HepG2 (cell line): ENCODE results near the gene OR6B3. TPM values are rescaled to one million over a fixed set of nuclear protein-coding genes. Genes with fewer than 3 reads are reported as not detected.
A peak's percentile ranks its signal among the peaks of the same experiment; 100 is the strongest.

Experiments
- CCDC6 ChIP-seq: sonication (generic); formaldehyde crosslinking; IDR thresholded peaks from 2 replicates; pipeline ENCODE4 v1.8.1; 2022; ENCODE audit warnings: mild to moderate bottlenecking, missing genetic modification reagents, moderate library complexity
- DMTF1 ChIP-seq: sonication (generic); formaldehyde crosslinking; IDR thresholded peaks from 2 replicates; pipeline ENCODE4 v1.4.0; 2020; ENCODE audit warnings: mild to moderate bottlenecking, missing genetic modification reagents
- GABPA ChIP-seq, 2 experiments: IDR thresholded peaks; 2 replicates each; pipeline ENCODE4 v1.6.1; 2011 to 2016; ENCODE audit warnings: low read depth in 2 of 2, low read length in 1 of 2, missing biosample characterization in 1 of 2, missing genetic modification characterization in 1 of 2
- HNF4G ChIP-seq, 2 experiments: sonication (generic) in 1 of 2; formaldehyde crosslinking in 1 of 2; IDR thresholded peaks; 2 replicates each; pipeline versions ENCODE4 v1.4.0 to v1.6.1; 2011 to 2020; ENCODE audit warnings: borderline replicate concordance in 2 of 2, low read depth in 2 of 2, mild to moderate bottlenecking in 2 of 2, low read length in 1 of 2, missing genetic modification reagents in 1 of 2, moderate library complexity in 1 of 2
- IRF2 ChIP-seq: IDR thresholded peaks from 2 replicates; pipeline ENCODE4 v1.6.1; 2018; ENCODE audit warnings: missing genetic modification reagents, missing compliant biosample characterization
- RAD21 ChIP-seq: fragments of 450-650 bp; formaldehyde crosslinking; IDR thresholded peaks from 2 replicates; pipeline ENCODE4 v1.5.0; 2020; ENCODE audit warnings: mild to moderate bottlenecking
- SMC3 ChIP-seq: IDR thresholded peaks from 2 replicates; pipeline ENCODE4 v1.6.1; 2011; ENCODE audit warnings: low read length, improper control_type of control experiment
- ZBTB10 ChIP-seq: sonication (generic); formaldehyde crosslinking; IDR thresholded peaks from 2 replicates; pipeline ENCODE4 v1.4.0; 2020; ENCODE audit warnings: missing genetic modification reagents, borderline replicate concordance
- ZC3H13 ChIP-seq: sonication (generic); formaldehyde crosslinking; IDR thresholded peaks from 2 replicates; pipeline ENCODE4 v1.8.1; 2023; ENCODE audit warnings: mild to moderate bottlenecking, missing genetic modification reagents, moderate library complexity
- ZNF503 ChIP-seq: sonication (generic); formaldehyde crosslinking; IDR thresholded peaks from 2 replicates; pipeline ENCODE4 v1.4.0; 2020; ENCODE audit warnings: missing genetic modification reagents
- ZNF670 ChIP-seq: sonication (generic); formaldehyde crosslinking; IDR thresholded peaks from 2 replicates; pipeline ENCODE4 v1.8.0; 2022; ENCODE audit warnings: mild to moderate bottlenecking, missing genetic modification reagents, borderline replicate concordance
- polyA plus RNA-seq, 8 experiments: library from polyadenylated mRNA; depleted of rRNA in 3 of 8; stranded (reverse) in 7 of 8; unstranded in 1 of 8; fragments of >200 nt; fragmentation: Illumina TruSeq in 4 of 8; extraction: Trizol in 4 of 8; gene quantifications; 2 replicates each; pipeline versions ENCODE4 v1.2.1 to v1.2.3, GENCODE V29; 2011 to 2016; ENCODE audit warnings: low read depth in 4 of 8, missing spikeins in 1 of 8, mixed read lengths in 1 of 8; ENCODE audit not compliant: insufficient read depth in 1 of 8
- total RNA-seq, 5 experiments: library from RNA; depleted of rRNA; stranded (reverse); fragments of >200 nt; fragmentation: Illumina TruSeq; extraction: Trizol; gene quantifications; 2 replicates each; pipeline ENCODE4 v1.2.3, GENCODE V29; 2016; ENCODE audit warnings: low read depth in 1 of 5
- TF ChIP-seq, protein P1 (sequence below): sonication (generic); formaldehyde crosslinking; IDR thresholded peaks from 2 replicates; pipeline ENCODE4 v1.5.0; 2020; ENCODE audit warnings: mild to moderate bottlenecking, missing genetic modification reagents, moderate library complexity
- TF ChIP-seq, protein P2 (sequence below): IDR thresholded peaks from 2 replicates; pipeline ENCODE4 v1.6.1; 2016; ENCODE audit warnings: control low read depth

The OR6B3 gene
- total and polyA plus RNA-seq, 2 of the 13 experiments (the other 11 are each of a cell fraction or from before 2014, with no cell fraction given): not detected

DNA sequence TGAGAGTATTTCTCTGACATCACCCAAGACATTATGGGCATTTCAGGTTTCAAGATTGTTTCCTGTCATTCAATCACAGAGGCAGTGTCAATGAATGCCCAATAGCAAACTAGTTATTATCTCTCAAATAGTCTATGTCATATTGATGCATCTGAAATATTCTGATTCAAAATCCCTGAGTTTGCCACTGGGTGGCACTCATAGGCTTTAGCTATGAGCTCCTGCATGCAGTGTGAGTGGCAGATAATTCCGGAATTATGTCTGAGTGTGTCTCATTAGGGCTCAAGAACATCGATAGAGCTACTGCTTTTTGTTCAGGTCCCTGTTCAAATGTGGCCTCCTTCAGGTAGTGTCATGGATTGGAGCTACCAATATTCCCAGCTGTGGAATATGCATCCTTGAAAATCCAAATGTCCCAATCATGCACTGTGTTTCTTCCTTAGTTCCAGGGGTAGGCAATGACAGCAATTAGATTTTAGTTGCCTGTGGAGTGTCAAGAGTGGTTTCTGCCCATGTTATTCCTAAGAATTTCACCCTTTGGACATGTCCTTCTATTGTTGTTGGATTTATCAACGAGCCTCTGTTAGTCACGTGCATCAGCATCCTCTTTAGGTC, 7.8 kb upstream of the OR6B3 start (continued):
- TF ChIP-seq DMTF1 (CRISPR knock-in tag) (no peak), IRF2 (CRISPR knock-in tag) (no peak), RAD21 (peak; percentile 64), SMC3 (peak; percentile 92), ZBTB10 (no peak), ZNF670 (no peak), ZNF503 (CRISPR knock-in tag) (no peak), GABPA (IDR thresholded peaks at IDR 0.05; ENCODE audit: low read depth, low read length) (no peak), GABPA (CRISPR knock-in tag; IDR thresholded peaks at IDR 0.05; ENCODE audit: low read depth) (0 out of 2 replicates have a peak, but pooled peaks have one; percentile 11), CCDC6 (CRISPR knock-in tag) (no peak), HNF4G (IDR thresholded peaks at IDR 0.05; ENCODE audit: borderline replicate concordance, low read depth, low read length) (no peak), HNF4G (CRISPR knock-in tag; IDR thresholded peaks at IDR 0.05; ENCODE audit: borderline replicate concordance, low read depth) (no peak), ZC3H13 (CRISPR knock-in tag) (no peak)
- TF ChIP-seq, protein P1, sequence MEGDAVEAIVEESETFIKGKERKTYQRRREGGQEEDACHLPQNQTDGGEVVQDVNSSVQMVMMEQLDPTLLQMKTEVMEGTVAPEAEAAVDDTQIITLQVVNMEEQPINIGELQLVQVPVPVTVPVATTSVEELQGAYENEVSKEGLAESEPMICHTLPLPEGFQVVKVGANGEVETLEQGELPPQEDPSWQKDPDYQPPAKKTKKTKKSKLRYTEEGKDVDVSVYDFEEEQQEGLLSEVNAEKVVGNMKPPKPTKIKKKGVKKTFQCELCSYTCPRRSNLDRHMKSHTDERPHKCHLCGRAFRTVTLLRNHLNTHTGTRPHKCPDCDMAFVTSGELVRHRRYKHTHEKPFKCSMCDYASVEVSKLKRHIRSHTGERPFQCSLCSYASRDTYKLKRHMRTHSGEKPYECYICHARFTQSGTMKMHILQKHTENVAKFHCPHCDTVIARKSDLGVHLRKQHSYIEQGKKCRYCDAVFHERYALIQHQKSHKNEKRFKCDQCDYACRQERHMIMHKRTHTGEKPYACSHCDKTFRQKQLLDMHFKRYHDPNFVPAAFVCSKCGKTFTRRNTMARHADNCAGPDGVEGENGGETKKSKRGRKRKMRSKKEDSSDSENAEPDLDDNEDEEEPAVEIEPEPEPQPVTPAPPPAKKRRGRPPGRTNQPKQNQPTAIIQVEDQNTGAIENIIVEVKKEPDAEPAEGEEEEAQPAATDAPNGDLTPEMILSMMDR (CRISPR knock-in tag): peak; percentile 81
- TF ChIP-seq, protein P2, sequence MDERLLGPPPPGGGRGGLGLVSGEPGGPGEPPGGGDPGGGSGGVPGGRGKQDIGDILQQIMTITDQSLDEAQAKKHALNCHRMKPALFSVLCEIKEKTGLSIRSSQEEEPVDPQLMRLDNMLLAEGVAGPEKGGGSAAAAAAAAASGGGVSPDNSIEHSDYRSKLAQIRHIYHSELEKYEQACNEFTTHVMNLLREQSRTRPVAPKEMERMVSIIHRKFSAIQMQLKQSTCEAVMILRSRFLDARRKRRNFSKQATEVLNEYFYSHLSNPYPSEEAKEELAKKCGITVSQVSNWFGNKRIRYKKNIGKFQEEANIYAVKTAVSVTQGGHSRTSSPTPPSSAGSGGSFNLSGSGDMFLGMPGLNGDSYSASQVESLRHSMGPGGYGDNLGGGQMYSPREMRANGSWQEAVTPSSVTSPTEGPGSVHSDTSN (CRISPR knock-in tag): no peak
